ENCODE measurements around the gene ERCC8. TPM values are rescaled to one million over a fixed set of nuclear protein-coding genes. Genes with fewer than 3 reads are reported as not detected.
"Not testable (repeated sequence)": the region's sequence is repeated elsewhere in the genome, so short reads cannot be mapped to it uniquely, and the experiment has no call there.

ERCC8 gene, protein sequence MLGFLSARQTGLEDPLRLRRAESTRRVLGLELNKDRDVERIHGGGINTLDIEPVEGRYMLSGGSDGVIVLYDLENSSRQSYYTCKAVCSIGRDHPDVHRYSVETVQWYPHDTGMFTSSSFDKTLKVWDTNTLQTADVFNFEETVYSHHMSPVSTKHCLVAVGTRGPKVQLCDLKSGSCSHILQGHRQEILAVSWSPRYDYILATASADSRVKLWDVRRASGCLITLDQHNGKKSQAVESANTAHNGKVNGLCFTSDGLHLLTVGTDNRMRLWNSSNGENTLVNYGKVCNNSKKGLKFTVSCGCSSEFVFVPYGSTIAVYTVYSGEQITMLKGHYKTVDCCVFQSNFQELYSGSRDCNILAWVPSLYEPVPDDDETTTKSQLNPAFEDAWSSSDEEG
- 10 to 100 TPM in 2 of 3 donors, 1 to 10 TPM in 1; 8.9 to 13.2 (median 10.9) TPM for total RNA-seq

DNA sequence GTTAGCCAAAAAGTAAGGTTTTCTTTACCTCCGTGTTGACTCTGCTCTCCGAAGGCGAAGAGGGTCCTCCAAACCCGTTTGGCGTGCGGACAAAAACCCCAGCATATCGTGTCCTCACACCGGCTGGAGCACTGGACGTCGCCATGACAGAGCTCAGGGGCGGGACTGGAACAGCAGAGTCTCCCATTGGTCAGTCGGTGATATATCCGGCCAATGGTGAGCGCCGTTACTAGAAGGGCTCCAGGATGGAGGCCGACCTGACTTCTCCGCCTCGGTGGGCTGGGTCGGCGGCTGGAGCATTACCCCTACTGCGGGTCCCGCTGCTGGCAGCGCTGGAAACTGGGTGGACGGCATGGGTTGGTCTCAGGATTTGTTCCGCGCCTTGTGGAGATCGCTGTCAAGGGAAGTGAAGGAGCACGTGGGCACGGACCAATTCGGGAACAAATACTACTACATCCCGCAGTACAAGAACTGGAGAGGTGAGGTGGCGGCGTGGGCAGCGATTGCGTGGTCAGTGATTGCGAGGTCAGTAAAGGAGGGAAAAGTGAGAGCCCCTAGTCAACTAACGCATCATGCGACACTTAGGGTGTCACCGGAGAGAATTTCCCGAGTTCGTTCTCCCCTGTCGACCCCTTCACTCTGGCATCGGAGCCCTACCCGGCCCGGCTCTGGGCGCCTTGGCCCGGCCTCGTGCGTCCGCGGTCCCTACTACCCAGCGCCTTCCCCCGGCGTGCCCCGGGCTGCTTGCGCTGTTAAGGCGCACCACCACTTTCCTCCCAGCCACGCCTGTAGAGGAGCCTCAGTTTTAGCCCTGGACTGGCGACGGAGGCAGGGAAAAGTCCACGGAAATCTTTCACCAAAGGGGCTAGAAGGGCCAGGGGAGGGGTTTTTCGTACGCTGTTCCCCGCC lies at the start of gene ERCC8, which contains the start of gene NDUFAF2:
Gene ERCC8 (minus strand): TSS at position 167 of the 909 bp plus-strand sequence. CDS start 62 bp downstream, at position 105.
Gene NDUFAF2 (plus strand): TSS at position 302 of the 909 bp plus-strand sequence. CDS start 51 bp downstream, at position 353.
- H3K36me3 Mint-ChIP-seq (ENCODE audit: insufficient read depth), result peaks cover 4% of the 10 kb centered on the region
- no peaks in the 10 kb centered on the region for H3K9me3 Mint-ChIP-seq
- peak; percentile 99 for ATAC-seq
- DNase-seq, result peak; percentile 80
- H3K4me3 Mint-ChIP-seq, result no peak within 1 kb of the TSS
- no peaks in the 10 kb centered on the region for H3K27me3 Mint-ChIP-seq (ENCODE audit: low read depth)
- peaks cover 26% of the 10 kb centered on the region for H3K4me1 Mint-ChIP-seq (ENCODE audit: low read depth)

DNA sequence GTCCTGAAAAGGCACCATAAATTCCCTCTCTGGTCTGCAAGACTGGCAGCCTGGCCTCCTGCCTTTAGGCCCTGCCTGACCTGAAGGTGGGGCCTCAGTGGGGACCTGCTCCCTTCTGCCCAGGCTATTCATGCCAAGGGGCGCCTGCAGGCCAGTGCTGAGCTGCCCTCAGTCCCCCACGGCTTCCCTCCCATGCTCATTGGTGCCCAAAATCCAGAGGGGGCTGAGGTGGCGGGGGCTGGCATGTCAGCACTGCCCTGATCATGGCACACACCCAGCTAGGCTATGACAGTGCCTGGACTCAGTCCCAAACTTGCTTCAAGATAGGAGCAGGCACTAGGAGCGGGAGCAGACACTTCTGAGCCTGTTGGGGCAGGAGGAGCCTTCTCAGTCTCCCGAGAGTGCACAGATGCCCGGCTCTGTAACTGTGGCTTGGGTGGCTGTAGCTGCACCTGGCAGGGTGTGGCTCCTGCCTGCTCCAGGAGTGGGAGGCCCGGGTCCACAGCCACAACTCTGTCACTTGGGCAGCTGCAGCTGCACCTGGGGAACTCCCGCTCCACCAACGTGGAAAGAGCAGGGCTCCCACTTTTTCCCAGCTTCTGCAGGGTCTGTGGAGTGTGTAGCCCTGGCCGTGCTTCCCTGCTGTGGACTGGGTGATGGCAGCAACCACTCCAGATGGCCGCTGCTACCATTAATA lies 49.2 kb upstream of the ERCC8 start:
- DNase-seq (no peak), ATAC-seq (no peak)
- H3K4me1 Mint-ChIP-seq (ENCODE audit: low read depth), result peaks cover 10% of the 10 kb centered on the region
- no peaks in the 10 kb centered on the region for H3K27me3 Mint-ChIP-seq (ENCODE audit: low read depth)
- peaks cover 19% of the 10 kb centered on the region for H3K36me3 Mint-ChIP-seq (ENCODE audit: insufficient read depth)
- H3K9me3 Mint-ChIP-seq, result peaks cover 18% of the 10 kb centered on the region
- H3K4me3 Mint-ChIP-seq, result no peak overlapping the region

DNA sequence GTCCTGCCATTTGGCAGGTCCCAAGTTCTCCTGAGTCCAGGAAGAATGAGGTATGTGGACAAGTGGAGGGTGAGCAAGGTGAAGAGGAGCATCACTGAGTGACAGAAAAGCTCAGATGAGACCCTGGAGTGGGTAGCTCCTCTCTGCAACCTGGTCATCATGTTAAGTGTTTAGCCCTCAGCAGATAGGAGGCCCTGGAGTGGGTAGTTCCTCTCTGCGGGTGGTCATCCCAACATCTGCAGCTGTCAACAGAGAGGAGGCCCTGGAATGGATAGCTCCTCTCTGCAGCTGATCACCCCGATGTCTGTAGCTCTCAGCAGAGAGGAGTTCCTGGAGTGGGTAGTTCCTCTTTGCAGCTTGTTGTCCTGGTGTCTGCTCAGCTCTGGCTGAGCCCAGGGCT lies 48.6 kb upstream of the ERCC8 start:
- no peak overlapping the region for H3K4me3 Mint-ChIP-seq
- DNase-seq (no peak), ATAC-seq (no peak)
- H3K27me3 Mint-ChIP-seq (ENCODE audit: low read depth), result no peaks in the 10 kb centered on the region
- peaks cover 19% of the 10 kb centered on the region for H3K36me3 Mint-ChIP-seq (ENCODE audit: insufficient read depth)
- H3K4me1 Mint-ChIP-seq (ENCODE audit: low read depth), result peaks cover 10% of the 10 kb centered on the region
- peaks cover 21% of the 10 kb centered on the region for H3K9me3 Mint-ChIP-seq

DNA sequence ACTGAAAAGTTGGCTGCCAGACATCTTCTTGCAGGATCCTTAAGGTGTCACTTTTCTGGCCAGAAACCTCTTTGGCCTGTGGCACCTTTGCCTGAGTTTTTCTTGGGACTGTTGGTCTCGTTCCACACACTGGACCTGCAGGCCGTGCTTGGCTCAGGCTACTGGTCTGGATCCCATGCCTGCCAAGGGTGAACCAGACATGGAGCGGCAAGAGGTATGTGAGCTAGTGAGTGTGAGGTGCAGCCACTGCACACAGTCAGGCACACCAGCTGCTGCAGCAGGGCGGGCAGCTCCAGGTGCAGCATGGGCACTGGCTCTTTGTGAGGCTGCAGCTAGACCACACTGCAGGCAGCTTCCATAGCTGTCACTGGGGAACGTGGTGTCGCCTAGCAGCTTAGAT lies 48.0 kb upstream of the ERCC8 start:
- H3K9me3 Mint-ChIP-seq, result peaks cover 24% of the 10 kb centered on the region
- no peaks in the 10 kb centered on the region for H3K27me3 Mint-ChIP-seq (ENCODE audit: low read depth)
- no peak overlapping the region for H3K4me3 Mint-ChIP-seq
- DNase-seq (no peak), ATAC-seq (no peak)
- H3K4me1 Mint-ChIP-seq (ENCODE audit: low read depth), result peaks cover 10% of the 10 kb centered on the region
- peaks cover 22% of the 10 kb centered on the region for H3K36me3 Mint-ChIP-seq (ENCODE audit: insufficient read depth)

DNA sequence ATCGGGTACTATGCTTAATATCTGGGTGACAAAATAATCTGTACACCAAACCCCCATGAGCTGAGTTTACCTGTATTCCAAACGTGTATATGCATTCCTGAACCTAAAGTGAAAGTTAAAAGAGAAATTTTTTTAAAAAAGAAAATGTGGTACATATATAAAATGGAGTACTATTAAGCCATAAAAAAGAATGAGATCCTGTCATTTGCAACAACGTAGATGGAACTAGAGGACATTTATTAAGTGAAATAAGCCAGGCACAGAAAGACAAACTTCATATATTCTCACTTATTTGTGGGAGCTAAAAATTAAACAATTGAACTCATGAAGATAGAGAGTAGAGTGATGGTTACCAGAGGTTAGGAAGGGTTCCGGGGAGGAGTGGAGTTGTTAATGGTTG lies 44.9 kb upstream of the ERCC8 start:
- ATAC-seq (no peak), DNase-seq (no peak)
- peaks cover 35% of the 10 kb centered on the region for H3K36me3 Mint-ChIP-seq (ENCODE audit: insufficient read depth)
- H3K4me1 Mint-ChIP-seq (ENCODE audit: low read depth), result peaks cover 2% of the 10 kb centered on the region
- H3K27me3 Mint-ChIP-seq (ENCODE audit: low read depth), result no peaks in the 10 kb centered on the region
- no peak overlapping the region for H3K4me3 Mint-ChIP-seq
- H3K9me3 Mint-ChIP-seq, result peaks cover 49% of the 10 kb centered on the region

DNA sequence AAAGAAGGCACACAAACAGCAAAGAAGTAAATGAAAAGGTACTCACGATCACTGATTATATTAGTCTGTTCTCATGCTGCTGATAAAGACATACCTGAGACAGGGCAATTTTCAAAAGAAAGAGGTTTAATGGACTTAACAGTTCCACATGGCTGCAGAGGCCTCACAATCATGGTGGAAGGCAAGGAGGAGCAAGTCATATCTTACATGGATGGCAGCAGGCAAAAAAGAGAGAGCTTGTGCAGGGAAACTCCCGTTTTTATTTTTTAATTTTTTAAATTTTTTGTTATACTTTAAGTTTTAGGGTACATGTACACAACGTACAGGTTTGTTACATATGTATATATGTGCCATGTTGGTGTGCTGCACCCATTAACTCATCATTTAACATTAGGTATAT lies 37.3 kb upstream of the ERCC8 start:
- peaks cover 44% of the 10 kb centered on the region for H3K36me3 Mint-ChIP-seq (ENCODE audit: insufficient read depth)
- not testable (repeated sequence) for ATAC-seq; H3K4me1 Mint-ChIP-seq (ENCODE audit: low read depth); H3K27me3 Mint-ChIP-seq (ENCODE audit: low read depth); H3K4me3 Mint-ChIP-seq; DNase-seq
- H3K9me3 Mint-ChIP-seq, result peaks cover 44% of the 10 kb centered on the region

DNA sequence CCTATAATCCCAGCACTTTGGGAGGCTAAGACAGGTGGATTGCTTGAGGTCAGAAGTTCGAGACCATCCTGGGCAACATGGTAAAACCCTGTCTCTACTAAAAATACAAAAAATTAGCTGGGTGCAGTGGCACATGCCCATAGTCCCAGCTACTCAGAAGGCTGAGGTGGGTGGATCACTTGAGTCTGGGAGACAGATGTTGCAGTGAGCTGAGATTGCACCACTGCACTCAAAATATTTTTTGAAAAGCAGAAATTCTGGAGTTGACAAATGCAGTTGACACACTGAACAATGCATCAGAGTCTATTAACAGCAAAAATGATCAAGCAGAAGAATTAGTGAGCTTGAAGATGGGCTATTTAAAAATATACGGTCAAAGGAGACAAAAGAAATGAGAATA lies 35.6 kb upstream of the ERCC8 start:
- Mint-ChIP-seq H3K27me3 (ENCODE audit: low read depth) (no peaks in the 10 kb centered on the region), H3K4me1 (ENCODE audit: low read depth) (peaks cover 2% of the 10 kb centered on the region), H3K9me3 (peaks cover 30% of the 10 kb centered on the region), H3K4me3 (no peak overlapping the region), H3K36me3 (ENCODE audit: insufficient read depth) (peaks cover 37% of the 10 kb centered on the region)
- DNase-seq (no peak), ATAC-seq (no peak)

DNA sequence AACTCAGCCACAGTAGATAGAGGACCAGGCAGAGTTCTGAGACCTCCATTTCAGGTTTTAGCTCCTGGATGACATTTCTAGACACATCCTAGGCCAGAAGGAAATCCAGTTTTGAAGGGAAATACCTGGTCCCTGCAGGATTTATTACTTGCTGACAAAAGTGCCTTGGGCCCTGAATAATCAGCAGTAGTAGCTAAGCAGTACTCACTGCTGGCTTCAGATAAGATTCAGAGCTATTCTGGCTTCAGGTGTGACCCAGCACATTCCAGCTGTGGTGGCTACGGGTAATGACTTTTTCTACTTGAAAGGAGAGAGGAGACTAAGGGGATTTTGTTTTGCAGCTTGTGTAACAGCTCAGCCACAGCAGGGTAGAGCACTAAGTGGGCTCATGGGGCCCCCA lies 34.1 kb upstream of the ERCC8 start:
- peaks cover 22% of the 10 kb centered on the region for H3K9me3 Mint-ChIP-seq
- H3K27me3 Mint-ChIP-seq (ENCODE audit: low read depth), result no peaks in the 10 kb centered on the region
- ATAC-seq, result no peak
- no peak overlapping the region for H3K4me3 Mint-ChIP-seq
- no peak for DNase-seq
- peaks cover 3% of the 10 kb centered on the region for H3K4me1 Mint-ChIP-seq (ENCODE audit: low read depth)
- H3K36me3 Mint-ChIP-seq (ENCODE audit: insufficient read depth), result peaks cover 35% of the 10 kb centered on the region

DNA sequence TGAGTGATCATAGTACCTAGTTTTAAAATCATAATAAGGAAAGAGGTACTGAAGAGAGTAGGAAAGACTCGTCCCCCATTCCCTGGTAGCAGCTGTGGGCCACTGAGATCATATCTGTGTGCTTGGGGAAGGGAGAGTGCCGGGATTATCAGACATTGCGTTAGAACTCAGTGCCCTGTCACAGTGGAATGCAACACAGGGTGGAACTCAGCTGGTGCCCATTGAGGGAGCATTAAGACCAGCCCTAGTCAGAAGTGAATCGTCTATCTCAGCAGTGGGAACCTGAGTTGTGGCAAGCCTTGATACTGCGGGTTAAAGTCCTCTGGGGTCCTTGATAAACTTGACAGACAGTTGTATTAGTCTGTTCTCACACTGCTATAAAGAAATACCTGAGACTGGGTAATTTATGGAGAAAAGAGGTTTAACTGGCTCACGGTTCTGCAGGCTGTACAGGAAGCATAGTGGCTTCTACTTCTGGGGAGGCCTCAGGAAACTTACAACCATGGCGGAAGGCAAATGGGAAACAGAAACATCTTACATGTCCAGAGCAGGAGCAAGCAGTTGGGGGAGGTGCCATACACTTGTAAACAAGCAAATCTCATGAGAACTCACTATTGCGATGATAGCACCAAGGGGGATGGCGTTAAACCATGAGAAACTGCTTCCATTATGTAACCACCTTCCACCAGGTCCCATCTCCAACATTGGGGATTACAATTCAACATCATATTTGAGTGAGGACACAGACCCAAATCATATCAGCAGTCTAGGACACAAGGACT lies 33.3 kb upstream of the ERCC8 start:
- Mint-ChIP-seq H3K4me3 (no peak overlapping the region), H3K9me3 (peaks cover 22% of the 10 kb centered on the region), H3K4me1 (ENCODE audit: low read depth) (peaks cover 9% of the 10 kb centered on the region), H3K36me3 (ENCODE audit: insufficient read depth) (peaks cover 35% of the 10 kb centered on the region), H3K27me3 (ENCODE audit: low read depth) (no peaks in the 10 kb centered on the region)
- ATAC-seq (no peak), DNase-seq (no peak)

DNA sequence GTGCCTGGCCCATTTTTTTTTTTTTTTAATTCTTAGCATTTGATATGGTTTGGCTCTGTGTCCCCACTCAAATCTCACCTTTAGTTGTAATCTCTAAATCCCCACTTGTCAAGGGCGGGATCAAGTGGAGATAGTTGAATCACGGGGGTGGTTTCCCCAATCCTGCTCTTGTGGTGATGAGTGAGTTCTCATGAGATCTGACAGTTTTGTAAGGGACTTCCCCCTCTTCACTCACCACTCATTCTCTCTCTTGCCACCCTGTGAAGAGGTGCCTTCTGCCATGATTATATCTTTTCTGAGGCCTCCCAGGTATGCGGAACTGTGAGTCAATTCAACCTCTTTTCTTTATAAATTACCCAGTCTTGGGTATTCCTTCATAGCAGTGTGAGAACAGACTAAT lies 27.4 kb upstream of the ERCC8 start:
- peaks cover 18% of the 10 kb centered on the region for H3K36me3 Mint-ChIP-seq (ENCODE audit: insufficient read depth)
- DNase-seq (peak; percentile 20), ATAC-seq (peak; percentile 99)
- no peaks in the 10 kb centered on the region for H3K27me3 Mint-ChIP-seq (ENCODE audit: low read depth)
- H3K4me1 Mint-ChIP-seq (ENCODE audit: low read depth), result peaks cover 22% of the 10 kb centered on the region
- peaks cover 18% of the 10 kb centered on the region for H3K9me3 Mint-ChIP-seq
- no peak overlapping the region for H3K4me3 Mint-ChIP-seq

DNA sequence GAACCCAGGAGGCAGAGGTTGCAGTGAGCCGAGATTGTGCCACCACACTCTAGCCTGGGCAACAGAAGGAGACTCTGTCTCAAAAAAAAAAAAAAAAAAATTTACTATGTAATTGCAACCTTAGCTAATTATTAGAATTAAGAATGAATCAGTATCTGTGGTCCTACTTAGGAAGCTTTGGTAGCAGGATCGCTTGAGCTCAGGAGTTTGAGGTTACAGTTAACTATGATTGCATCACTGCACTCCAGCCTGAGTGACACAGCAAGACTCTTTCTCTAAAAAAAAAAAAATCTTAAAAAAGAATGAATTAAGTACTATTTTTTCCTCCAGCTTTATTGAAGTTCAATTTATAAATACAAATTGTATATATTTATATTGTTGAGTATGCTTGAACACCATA lies 16.8 kb upstream of the ERCC8 start:
- Mint-ChIP-seq H3K36me3 (ENCODE audit: insufficient read depth) (peaks cover 12% of the 10 kb centered on the region), H3K4me3 (no peak overlapping the region), H3K9me3 (peaks cover 14% of the 10 kb centered on the region), H3K4me1 (ENCODE audit: low read depth) (peaks cover 9% of the 10 kb centered on the region), H3K27me3 (ENCODE audit: low read depth) (no peaks in the 10 kb centered on the region)
- no peak for ATAC-seq
- no peak for DNase-seq

DNA sequence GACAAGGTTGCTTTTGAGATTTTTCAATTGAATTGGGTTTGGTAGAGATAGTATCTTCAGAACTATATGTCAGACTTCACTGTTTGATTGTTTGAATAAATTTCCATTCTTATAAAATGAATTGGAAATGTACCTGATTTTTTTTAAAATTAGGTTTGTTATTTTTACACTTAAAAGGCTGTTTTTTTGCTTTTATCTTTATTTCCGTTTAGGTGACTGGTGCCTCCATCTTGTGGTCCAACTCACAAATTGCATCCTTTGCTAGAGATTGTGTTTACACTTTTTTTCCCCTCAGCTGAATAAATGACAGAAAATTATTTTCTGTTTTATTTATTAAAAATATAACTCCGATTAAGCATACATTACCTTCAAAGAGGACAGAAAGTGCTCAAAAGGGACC lies 15.7 kb upstream of the ERCC8 start:
- peaks cover 3% of the 10 kb centered on the region for H3K9me3 Mint-ChIP-seq
- peaks cover 12% of the 10 kb centered on the region for H3K36me3 Mint-ChIP-seq (ENCODE audit: insufficient read depth)
- H3K4me3 Mint-ChIP-seq, result no peak overlapping the region
- ATAC-seq (no peak), DNase-seq (no peak)
- H3K27me3 Mint-ChIP-seq (ENCODE audit: low read depth), result no peaks in the 10 kb centered on the region
- peaks cover 9% of the 10 kb centered on the region for H3K4me1 Mint-ChIP-seq (ENCODE audit: low read depth)

DNA sequence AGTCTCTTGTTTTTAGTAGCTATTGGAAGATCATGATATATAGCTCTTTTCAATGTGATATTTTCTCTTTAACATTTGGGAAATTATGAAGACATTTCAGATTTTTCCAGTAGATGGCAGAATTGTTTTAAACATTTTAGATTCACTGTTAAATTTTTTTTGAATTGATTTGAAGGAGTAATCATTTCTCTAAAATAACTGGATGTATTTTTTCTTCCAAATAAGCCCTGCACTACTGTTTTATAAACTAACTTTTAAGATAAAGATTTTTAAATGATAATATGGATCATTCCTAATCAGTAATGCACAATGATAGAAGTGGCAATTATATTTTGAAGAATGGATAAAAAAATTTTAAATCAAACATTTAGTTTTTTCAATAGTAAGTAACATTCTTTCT lies 14.3 kb upstream of the ERCC8 start:
- H3K4me1 Mint-ChIP-seq (ENCODE audit: low read depth), result peaks cover 7% of the 10 kb centered on the region
- no peak for ATAC-seq
- H3K4me3 Mint-ChIP-seq, result no peak overlapping the region
- peaks cover 7% of the 10 kb centered on the region for H3K36me3 Mint-ChIP-seq (ENCODE audit: insufficient read depth)
- peaks cover 7% of the 10 kb centered on the region for H3K9me3 Mint-ChIP-seq
- no peak for DNase-seq
- no peaks in the 10 kb centered on the region for H3K27me3 Mint-ChIP-seq (ENCODE audit: low read depth)
